GM23248 (cell line): Measurements from ENCODE around the gene SDC1.

Source experiments
- EZH2 ChIP-seq: fragments of 200-600 bp; sonication (generic); IDR thresholded peaks from 2 replicates; pipeline ENCODE4 v1.6.1; 2018; ENCODE audit warnings: antibody characterized with exemption, mild to moderate bottlenecking; ENCODE audit not compliant: insufficient read depth, poor library complexity, severe bottlenecking
- EZH2phosphoT487 ChIP-seq: fragments of 200-600 bp; sonication (generic); IDR thresholded peaks from 2 replicates; pipeline ENCODE4 v1.6.1; 2018; ENCODE audit warnings: antibody characterized with exemption, moderate library complexity, mild to moderate bottlenecking, low read depth; ENCODE audit not compliant: insufficient read depth

- TF ChIP-seq EZH2 (no peak), EZH2phosphoT487 (no peak)
These were observed 54.2 kb downstream of the SDC1 start for GRCh38 chr2:20170704-20171250.
